ENCODE measurements around the gene HORMAD2. TPM values are rescaled to one million over a fixed set of nuclear protein-coding genes. Genes with fewer than 3 reads are reported as not detected.

HORMAD2 gene
- total and polyA plus RNA-seq, 2 donors from 2014 or later = not detected

DNA sequence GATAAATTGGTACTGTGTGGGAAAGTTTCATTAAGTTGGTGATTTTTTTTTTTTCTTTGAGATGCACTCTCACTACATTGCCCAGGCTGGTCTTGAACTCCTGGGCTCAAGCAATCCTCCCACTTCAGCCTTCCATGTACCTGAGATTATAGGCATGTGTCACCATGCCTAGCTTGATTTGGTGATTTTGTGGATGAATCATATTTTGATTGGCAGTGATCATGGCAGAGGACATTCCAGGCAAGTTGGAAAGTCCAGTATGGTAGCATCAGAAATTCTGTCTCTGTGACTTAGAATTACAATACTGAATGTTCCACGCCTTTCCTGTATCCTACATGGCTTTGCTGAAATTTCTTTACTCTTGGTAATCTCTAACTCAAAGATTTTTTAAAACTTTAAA is 49.4 kb downstream of the HORMAD2 start:
- TF ChIP-seq, protein P1, sequence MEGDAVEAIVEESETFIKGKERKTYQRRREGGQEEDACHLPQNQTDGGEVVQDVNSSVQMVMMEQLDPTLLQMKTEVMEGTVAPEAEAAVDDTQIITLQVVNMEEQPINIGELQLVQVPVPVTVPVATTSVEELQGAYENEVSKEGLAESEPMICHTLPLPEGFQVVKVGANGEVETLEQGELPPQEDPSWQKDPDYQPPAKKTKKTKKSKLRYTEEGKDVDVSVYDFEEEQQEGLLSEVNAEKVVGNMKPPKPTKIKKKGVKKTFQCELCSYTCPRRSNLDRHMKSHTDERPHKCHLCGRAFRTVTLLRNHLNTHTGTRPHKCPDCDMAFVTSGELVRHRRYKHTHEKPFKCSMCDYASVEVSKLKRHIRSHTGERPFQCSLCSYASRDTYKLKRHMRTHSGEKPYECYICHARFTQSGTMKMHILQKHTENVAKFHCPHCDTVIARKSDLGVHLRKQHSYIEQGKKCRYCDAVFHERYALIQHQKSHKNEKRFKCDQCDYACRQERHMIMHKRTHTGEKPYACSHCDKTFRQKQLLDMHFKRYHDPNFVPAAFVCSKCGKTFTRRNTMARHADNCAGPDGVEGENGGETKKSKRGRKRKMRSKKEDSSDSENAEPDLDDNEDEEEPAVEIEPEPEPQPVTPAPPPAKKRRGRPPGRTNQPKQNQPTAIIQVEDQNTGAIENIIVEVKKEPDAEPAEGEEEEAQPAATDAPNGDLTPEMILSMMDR (IDR thresholded peaks at IDR 0.05; ENCODE audit: borderline replicate concordance, extremely low read depth, insufficient read depth) = no peak
- FAIRE-seq = no peak
- intact Hi-C loops (cut with DNase I) = no loop called here
- Histone ChIP-seq H3K36me3 (ENCODE audit: control insufficient read depth in 2 of 3, insufficient read depth in 3 of 3, low read length in 3 of 3) (no peaks in the 10 kb centered on the region), H3K27ac (ENCODE audit: low read depth in 2 of 2, low read length in 2 of 2) (no peak overlapping the region), H3K9ac (ENCODE audit: low read length in 3 of 3) (no peak overlapping the region), H3K4me3 (ENCODE audit: low read length in 3 of 3) (no peak overlapping the region), H3K4me1 (ENCODE audit: control insufficient read depth in 2 of 3, insufficient read depth in 2 of 3, low read depth in 1 of 3, low read length in 3 of 3) (no peaks in the 10 kb centered on the region), H3K27me3 (ENCODE audit: control insufficient read depth, insufficient read depth, low read length) (no peaks in the 10 kb centered on the region), H3K9me3 (ENCODE audit: control insufficient read depth in 2 of 3, insufficient read depth in 1 of 3, low read length in 3 of 3) (no peaks in the 10 kb centered on the region)
- no peak for DNase-seq

DNA sequence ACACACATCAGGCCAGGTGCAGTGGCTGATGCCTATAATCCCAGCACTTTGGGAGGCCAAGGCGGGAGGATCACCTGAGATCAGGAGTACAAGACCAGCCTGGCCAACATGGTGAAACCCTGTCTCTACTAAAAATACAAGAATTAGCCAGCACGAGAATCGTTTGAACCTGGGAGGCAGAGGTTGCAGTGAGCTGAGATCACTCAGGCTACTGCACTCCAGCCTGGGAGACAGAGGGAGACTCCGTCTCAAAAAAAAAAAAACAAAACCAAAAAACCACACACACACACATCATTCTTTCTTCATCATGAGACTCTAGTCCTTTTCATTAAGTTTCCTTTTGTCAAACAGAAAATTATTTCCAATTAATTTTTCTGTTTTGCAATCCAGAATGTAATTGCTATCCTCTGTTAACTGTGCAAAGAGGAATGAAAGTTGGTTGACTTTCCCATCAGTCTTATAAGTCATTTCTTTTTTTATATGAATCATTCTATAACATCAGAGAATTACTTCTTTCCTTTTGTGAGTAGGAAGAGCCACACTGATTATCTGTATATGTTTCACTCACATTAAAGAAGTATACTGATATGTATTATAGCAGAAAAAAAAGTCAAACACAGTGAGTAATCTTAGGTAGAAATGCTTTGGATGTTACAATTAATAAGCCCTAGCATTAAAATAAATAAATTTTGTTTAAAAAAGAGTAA is 52.2 kb downstream of the HORMAD2 start:
- no peaks in the 10 kb centered on the region for H3K9me3 ChIP-seq (ENCODE audit: control insufficient read depth in 2 of 3, insufficient read depth in 1 of 3, low read length in 3 of 3)
- intact Hi-C loops (cut with DNase I) = no loop called here
- DNase-seq (no peak), FAIRE-seq (no peak)
- no peak overlapping the region for H3K4me3 ChIP-seq (ENCODE audit: low read length in 3 of 3)
- no peak overlapping the region for H3K27ac ChIP-seq (ENCODE audit: low read depth in 2 of 2, low read length in 2 of 2)
- no peak overlapping the region for H3K9ac ChIP-seq (ENCODE audit: low read length in 3 of 3)
- TF ChIP-seq, protein P1 (IDR thresholded peaks at IDR 0.05; ENCODE audit: borderline replicate concordance, extremely low read depth, insufficient read depth) = no peak
- no peaks in the 10 kb centered on the region for H3K36me3 ChIP-seq (ENCODE audit: control insufficient read depth in 2 of 3, insufficient read depth in 3 of 3, low read length in 3 of 3)
- no peaks in the 10 kb centered on the region for H3K27me3 ChIP-seq (ENCODE audit: control insufficient read depth, insufficient read depth, low read length)
- H3K4me1 ChIP-seq (ENCODE audit: control insufficient read depth in 2 of 3, insufficient read depth in 2 of 3, low read depth in 1 of 3, low read length in 3 of 3) = no peaks in the 10 kb centered on the region

DNA sequence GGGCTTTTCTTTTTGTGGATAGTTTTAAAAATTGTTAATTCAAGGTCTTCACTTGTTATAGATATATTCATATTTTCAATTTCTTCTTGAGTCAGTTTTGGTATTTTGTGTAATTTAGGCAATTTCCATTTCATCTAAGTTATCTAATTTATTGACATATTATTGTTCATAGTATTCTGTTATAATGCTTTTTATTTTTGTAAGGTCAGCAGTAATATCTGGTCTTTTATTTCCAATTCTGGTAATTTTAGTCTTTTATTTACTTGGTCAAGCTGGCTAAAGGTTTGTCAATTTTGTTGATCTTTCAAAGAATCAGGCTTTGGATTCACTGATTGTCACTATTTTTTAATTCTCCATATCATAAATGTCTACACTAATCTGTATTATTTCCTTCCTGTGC is 60.1 kb downstream of the HORMAD2 start:
- Histone ChIP-seq H3K4me1 (ENCODE audit: control insufficient read depth in 2 of 3, insufficient read depth in 2 of 3, low read depth in 1 of 3, low read length in 3 of 3) (no peaks in the 10 kb centered on the region), H3K27me3 (ENCODE audit: control insufficient read depth, insufficient read depth, low read length) (no peaks in the 10 kb centered on the region), H3K36me3 (ENCODE audit: control insufficient read depth in 2 of 3, insufficient read depth in 3 of 3, low read length in 3 of 3) (no peaks in the 10 kb centered on the region), H3K9me3 (ENCODE audit: control insufficient read depth in 2 of 3, insufficient read depth in 1 of 3, low read length in 3 of 3) (peaks cover 0 to 9% (median 3%) of the 10 kb centered on the region in 3 donors), H3K9ac (ENCODE audit: low read length in 3 of 3) (no peak overlapping the region), H3K4me3 (ENCODE audit: low read length in 3 of 3) (no peak overlapping the region), H3K27ac (ENCODE audit: low read depth in 2 of 2, low read length in 2 of 2) (no peak overlapping the region)
- DNase-seq = no peak
- intact Hi-C loops (cut with DNase I) = no loop called here
- TF ChIP-seq, protein P1 (IDR thresholded peaks at IDR 0.05; ENCODE audit: borderline replicate concordance, extremely low read depth, insufficient read depth) = no peak
- FAIRE-seq = no peak

DNA sequence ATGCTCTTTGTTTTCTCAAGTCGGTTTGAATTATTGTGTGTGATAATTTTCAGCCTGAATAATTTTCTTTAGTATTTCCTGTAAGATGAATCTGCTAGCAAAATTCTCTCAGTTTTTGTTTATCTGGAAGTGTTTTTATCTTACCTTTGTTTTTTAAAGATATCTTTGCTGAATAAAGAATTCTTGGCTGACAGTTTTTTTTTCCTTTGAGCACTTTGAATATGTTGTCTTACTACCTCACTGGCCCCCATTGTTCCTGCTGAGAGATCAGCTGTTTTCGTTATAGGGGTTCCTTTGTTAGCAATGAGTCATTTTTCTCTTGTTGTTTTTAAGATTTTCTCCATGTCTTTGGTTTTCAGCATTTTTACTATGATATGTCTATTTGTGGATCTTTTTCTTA is 63.0 kb downstream of the HORMAD2 start:
- Histone ChIP-seq H3K27ac (ENCODE audit: low read depth in 2 of 2, low read length in 2 of 2) (no peak overlapping the region), H3K9me3 (ENCODE audit: control insufficient read depth in 2 of 3, insufficient read depth in 1 of 3, low read length in 3 of 3) (peaks cover 0 to 9% (median 3%) of the 10 kb centered on the region in 3 donors), H3K9ac (ENCODE audit: low read length in 3 of 3) (no peak overlapping the region), H3K27me3 (ENCODE audit: control insufficient read depth, insufficient read depth, low read length) (no peaks in the 10 kb centered on the region), H3K4me3 (ENCODE audit: low read length in 3 of 3) (no peak overlapping the region), H3K4me1 (ENCODE audit: control insufficient read depth in 2 of 3, insufficient read depth in 2 of 3, low read depth in 1 of 3, low read length in 3 of 3) (no peaks in the 10 kb centered on the region), H3K36me3 (ENCODE audit: control insufficient read depth in 2 of 3, insufficient read depth in 3 of 3, low read length in 3 of 3) (no peaks in the 10 kb centered on the region)
- intact Hi-C loops (cut with DNase I) = no loop called here
- TF ChIP-seq, protein P1 (IDR thresholded peaks at IDR 0.05; ENCODE audit: borderline replicate concordance, extremely low read depth, insufficient read depth) = no peak
- DNase-seq (no peak), FAIRE-seq (no peak)
